Forelimb muscle (tissue), 1 donor: ENCODE results near the gene KLK1. TPM values are rescaled to one million over a fixed set of nuclear protein-coding genes. Genes with fewer than 3 reads are reported as not detected.

Source experiments
- DNase-seq: peaks from one replicate; pipeline ENCODE4 v3.0.0-alpha.2; 2013; ENCODE audit warnings: low read depth
- polyA plus RNA-seq: library from polyadenylated mRNA; unstranded; fragments of 120-200 nt; gene quantifications from one replicate; pipeline ENCODE4 v1.2.1, GENCODE V29; 2013; ENCODE audit not compliant: insufficient read length

Gene KLK1
- polyA plus RNA-seq, 1 donor, result 0.56 TPM

DNA sequence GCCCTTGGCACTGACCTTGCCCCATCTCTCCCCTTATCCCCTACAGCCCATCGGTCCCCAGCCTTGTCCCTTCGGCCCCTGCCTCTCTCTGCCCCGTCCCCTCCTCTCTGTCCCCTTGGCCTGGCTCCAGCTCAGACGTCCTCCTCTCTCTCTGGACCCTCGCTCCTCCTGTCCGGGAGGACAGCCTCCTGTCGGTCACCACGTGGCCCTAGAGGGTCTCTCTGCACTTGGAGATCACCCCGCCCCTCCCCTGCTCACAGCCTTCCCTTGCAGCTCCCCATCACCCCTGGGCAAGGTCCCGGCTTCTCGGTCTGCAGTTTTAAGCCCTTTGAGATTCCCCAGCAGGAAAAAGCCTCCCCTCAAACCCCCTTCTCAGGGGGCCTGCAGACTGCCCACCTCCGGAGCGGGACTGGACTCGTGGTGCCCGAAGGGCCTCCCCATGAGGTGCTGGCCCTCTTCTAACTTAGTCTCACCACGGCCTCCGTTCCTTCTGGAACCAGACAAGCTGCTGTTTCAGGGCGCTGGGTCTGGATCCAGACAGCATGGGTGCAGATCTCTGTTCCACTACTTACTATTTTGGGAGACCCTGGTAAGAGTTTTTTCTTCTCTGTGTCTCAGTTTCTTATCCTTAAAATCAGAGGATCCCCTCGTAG, 13.1 kb upstream of the KLK1 start:
- no peak for DNase-seq

DNA sequence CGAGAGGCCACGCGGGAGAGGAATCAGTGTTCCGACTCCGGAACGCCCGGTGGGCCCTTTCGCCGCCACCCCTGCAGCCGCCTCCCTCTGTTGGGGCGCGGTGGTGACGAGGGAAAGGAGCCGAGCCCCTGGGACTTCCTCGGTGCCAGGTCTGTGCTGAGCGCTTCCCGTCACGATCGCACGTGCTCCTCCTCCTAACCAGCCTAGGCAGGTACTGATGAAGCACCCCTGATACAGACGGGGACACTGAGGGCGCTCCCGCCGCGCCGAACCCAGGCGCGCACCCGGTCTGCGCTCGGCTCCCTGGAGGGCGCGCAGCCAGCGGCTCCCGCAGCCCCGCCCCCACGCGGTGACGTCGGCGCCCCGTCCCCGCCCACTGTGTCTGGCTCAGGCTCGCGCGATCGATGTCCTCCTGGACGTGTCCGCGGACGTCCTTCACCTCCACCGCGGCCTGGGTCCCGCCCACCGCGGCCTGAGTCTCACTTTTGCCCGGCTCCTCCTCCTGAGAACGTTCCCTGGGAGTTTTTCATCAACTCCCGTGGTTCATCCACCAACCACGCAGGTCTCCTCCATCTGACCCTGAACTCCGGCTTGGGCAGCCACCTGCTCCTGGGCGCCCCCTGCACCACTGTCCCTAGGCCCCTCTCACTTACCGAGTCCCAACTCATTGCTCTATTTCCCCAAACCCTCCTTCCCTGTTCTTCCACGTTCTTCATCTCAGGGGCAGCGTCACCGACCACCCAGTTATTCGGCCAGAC, 12.4 kb upstream of the KLK1 start:
- no peak for DNase-seq

DNA sequence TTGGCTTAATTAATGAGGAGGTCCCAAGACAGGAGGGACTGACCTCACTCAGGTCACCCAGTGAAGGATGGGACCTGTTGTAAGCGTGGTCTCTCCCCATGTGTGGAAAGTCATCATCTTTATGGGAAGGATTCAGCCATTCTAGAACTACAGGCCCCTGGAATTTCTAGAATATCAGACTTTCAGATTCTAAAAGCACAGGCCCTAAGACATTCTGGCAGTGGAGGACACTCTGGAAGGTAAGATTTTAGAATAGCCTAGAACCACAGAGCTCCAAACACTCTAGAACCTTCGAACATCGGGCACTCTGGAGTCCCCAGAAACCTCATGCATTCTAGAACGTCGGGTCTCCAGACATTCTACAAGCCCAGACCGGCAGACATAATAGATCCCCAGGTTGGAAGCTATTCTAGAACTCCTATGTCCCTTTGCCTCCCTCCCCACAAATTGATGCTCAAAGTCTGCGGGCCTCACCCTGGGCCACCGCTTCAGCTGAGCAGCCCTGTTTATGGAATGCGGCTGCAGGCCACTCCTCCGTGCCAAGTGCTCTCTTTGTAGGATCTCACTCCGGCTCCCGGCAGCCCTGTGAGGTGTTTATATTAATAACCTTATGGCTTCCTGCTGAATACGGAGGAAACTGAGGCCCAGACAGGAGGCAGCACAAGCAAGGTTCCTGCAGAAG, 11.7 kb upstream of the KLK1 start:
- no peak for DNase-seq

DNA sequence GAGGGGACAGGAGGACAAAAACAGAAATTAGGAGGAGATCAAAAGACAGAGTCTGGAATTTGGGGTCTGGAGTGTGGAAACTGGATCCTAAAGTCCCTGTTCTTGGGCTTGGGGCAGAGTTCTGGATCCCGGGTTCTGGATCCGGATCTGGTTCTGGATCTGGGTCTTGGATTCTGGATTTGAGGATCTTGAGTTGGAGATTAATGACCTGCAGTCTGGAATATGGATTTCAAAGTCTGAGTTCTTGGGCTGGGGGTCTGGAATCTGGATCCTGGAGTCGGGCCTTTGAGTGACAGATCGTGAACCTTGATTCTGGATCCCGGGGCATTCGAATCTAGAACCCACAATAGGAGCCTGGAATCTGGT, 10.2 kb upstream of the KLK1 start:
- DNase-seq, result no peak

DNA sequence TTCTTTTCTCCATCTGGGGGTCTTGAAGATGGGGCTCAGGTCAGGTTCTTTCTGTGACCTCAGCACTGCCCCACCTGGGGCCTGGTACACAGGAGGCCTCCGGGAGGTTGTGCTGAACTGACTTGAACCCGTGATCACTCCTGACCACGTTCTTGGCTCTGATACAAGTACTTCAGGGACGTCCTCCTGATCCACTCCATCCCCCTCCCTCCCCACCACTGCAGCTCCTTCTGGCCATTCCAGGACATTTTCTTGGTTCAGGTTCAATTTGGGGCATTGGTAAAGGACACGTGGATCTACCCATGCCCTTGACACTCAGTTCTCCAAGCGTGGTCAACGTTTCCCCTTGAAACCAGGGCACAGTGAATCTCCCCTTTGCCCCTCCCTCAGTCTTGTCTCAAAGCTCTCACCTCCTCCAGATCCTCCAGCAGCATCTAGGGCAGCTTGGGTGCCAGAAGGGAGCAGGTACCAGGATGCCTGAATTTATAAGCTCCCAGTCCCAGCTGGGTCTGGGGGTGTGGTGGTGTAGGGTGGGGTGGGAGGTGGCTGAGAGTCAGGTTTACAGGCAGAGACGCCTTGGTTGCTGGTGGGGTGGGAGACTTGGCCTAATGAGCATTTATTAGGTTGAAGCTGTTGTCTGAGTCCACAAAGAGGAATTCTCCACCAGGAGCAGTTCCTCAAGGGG, 9.7 kb upstream of the KLK1 start, which contains the start of gene KLK15:
TSS of gene KLK15 (minus strand) at position 458 of the 685 bp plus-strand sequence. CDS start 2,082 bp downstream, outside the sequence.
- DNase-seq, result no peak

DNA sequence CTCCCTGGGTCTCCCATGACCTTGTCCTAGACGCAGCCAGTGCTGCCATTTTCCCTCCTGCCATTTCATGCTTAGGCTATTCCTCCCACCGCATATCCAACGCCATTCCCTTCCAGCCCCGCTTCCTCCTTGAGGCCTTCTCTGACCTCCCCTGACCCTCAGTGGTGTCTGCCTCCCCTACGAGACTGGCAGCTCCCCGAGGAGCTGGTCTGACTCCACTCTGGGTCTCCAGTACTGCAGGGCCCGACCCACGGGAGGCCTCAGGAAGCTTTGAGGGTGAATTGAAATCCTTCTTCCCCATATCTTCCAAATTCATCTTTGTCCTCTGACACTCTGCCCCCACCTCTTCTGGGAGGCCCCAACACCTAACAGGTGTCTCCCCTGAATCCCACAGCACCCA, 9.1 kb upstream of the KLK1 start:
- no peak for DNase-seq

DNA sequence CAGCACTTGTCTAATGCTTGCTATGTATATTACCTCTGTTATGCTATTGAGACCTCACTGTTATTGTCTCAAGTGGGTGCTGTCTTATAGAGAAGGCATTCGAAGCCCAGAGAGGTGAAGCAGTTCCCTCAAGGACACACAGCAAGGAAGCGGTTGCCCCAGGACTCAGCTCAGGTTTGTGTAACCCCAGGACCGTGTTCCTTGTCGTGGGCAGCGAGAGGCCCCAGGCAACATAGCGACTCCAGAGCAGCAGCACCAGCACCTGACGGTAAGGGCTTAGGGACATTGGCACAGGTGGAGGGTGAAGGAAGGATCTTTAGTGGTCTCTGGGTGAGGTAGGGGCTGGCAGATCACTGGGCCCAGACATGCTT, 7.4 kb upstream of the KLK1 start:
- no peak for DNase-seq

DNA sequence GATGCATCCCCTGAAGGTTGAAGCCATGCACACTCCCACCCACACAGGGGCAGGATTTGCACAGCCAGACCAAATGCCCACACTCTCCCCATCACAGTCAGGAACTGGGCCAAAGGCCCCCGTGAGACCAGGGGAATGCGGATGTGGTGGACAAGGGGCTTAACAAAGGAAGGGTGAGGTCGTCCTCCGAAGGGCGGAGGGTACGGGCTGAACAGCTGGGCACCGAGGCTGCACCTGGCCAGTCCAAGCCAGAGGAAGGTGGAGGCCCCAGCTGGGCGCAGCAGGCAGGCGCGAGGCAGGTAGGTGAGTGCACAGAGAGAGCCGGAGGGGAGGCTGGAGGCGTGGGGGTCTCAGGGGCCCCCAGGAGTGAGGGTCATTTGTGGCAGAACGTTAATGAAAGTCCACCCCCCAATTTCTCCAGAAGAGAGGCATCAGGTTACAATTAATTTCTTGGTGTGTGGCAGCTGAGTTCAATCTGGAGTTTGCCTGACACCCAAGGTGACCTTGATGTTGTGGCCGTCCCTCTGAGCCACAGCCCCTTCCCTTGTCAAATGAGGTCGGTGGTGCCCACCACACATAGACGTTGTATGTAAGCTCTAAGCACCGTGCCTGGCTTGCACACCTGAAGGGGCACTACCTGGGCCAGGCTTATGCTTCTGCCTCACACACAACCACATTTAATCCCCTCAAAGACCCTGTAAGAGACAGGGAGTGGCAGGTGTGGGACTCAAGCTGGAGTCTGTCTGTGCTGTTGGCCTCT, 6.9 kb upstream of the KLK1 start:
- DNase-seq, result no peak

DNA sequence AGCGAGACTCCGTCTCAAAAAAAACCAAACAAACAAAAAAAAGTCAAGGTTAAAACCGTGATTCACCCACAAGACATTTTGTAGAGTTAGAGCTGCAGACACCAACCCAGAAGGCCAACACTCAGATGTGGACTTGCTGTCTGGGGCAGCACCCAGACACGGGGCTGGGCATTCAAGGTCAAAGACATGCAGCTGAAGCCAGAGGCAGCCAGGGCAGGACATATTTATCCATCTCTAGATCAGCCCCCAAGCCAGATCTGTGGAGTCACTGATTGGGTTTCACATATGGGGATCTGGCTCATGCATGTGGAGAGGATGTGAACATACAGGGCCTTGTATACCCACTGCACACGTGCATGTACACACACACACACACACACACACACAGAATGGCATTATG, 6.2 kb upstream of the KLK1 start:
- no peak for DNase-seq

DNA sequence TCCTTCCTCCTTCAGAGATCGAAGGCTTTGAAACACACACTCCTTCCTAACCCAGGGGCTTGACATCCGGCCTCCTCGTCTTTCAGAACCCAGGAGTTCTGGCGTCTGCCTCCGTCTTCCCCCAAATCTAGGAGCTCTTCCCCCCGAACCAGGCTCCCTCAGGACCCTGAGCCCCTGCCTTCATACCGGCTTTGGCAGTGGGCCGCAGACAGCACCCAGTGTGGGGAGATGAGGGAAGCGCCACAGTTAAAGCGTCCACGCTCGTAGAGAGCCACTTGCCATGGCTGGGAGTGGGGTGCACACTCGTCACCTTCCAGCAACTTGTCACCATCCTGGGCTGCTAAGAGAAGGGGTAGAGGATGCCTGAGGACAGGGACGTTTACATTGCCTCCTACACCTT, 3.9 kb upstream of the KLK1 start:
- no peak for DNase-seq

DNA sequence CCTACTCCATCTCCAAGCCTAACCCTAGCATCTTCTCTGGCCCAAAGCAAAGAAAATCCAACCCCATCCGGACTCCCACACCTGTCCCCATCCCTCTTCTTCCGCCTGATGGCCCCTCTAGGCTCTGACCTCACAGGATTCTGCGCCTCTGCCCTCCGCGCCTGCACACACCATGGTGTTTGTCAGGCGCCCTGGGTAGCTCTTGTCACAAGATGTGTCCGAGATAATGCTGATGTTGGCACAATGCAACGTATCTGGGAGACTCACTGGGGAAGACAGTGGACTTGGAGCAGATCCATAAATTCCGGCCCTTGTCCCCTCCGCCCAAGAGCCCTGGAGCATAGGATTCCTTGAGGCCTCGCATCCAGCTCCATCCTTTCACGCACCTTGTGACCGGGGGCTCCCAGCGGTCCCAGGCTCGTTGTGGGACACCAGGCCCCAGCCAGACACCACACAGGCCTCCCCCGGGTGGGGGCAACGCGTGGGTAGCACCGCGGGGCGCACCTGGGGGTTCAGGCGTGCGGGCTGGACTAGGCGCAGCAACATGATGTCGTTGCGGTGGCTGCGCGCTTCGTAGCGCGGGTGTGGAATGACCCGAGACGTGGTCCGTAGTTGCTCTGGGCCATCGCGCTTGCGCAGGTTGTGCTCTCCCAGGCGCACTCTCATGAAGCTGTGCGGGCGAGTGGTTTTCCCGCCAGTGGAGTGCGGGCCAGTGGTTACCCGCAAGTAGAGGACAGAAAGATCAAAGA, 3.1 kb upstream of the KLK1 start:
- DNase-seq, result no peak

DNA sequence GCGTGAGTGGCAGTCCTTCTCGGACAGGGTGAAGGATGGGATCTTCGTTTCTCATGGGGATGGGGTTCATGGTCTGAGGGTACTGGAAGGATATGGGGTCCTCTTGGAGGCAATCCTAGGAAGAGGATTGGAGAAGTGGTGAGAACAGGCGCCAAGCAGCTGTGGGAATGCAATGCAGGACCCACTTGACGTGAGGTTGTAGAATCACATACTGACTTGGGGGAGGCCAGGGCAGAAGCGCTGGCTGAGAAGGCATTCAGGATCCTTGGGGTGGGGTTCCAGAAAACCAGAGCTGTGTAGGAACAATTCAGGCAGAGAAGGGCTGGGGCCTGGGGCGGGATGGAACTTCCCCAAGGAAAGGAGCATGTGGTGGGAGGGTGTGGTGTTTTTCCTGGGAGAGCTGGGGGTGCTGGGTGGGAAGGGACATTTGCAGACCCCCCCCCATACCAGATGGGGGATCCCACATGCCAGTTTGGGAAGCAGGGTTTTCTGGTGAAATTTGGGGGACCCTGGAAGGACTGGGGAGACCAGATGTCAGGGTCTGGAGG, 852 bp downstream of the KLK1 start:
- DNase-seq, result no peak

DNA sequence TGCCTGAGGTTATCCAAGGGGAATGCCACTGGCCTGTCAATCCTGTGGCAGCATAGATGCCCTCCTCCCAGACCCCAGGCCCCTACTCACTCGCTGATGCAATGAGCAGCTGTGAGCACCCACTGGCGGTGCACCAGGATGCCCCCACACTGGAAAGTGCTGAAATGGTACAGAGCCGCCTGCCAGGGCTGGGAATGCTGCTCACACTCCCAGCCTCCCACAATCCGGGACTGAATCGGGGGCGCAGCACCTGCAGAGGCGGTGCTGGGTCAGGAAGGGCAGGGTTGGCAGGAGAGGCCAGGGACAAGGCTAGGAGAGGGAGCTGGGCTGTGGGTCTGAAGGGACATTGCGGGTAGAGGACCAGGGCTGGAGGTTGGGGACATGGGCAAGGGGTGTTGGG, 2.0 kb downstream of the KLK1 start:
- no peak for DNase-seq

DNA sequence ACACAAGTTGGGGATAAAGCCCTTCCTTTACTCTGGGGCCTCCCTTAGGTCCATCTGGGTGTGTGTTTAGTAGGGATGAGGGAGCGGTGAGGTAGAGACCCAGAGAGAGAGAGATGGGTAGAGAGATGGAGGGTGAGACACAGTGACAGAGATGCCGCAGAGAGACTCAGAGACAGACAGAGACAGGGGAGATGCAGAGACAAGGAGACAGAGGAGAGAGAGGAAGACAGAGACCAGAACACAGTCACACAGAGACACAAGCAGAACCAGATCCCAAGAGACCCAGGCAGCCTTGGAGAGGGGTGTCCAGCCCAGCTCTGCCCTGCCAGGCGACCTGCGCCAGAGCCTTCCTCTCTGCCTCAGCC, 2.4 kb downstream of the KLK1 start:
- no peak for DNase-seq

DNA sequence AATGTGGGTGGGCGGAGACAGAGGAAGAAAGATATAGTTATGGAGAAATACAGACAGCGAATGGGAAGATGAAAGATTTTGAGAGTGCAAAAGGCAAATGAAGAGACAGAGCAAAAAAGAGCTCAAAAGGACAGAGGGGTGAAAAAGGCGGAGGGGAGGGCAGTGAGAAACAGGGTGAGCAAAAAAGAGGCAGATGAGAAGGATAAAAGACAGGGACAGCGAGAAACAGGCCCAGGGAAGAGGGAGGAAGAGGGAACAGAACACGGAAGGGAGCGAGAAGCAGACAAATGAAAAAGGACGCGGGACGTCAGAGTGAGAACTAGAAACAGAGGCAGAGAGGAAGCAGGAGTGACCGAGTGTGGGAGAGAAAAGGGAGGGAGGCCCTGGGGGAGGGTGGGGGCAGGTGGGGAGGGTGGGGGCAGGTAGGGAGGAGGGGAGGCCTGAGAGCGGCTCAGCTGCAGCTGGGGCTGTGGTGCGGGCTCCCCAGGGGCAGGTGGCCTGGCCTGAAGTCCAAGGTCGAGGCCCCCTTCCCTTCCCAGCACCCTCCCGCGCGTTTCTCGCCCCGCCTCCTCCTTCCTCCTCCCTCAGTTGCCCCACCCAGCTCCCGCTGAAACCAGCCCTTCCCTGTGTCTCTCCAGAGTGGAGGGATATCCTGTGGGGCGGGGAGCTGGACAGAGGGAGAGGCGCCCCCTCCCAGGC, 2.9 kb downstream of the KLK1 start:
- no peak for DNase-seq

DNA sequence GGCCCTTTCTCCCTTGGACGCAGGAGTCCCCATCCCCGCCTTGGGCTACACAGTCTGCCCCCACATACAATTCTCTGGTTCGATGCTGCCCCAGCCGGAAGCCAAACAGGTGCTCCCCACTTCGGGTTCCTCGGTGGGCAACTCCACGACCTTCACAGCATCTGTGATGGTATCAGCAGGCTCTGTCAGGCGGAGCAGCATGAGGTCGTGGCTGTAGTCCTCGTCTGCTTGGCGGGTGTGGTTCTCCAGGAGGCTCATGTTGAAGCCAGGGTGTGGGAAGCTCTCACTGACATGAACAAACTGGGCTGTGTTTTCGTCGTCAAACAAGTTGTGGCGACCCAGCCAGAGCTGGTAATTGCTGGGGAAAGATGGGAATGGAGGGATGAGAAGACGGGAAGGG, 3.5 kb downstream of the KLK1 start:
- no peak for DNase-seq

DNA sequence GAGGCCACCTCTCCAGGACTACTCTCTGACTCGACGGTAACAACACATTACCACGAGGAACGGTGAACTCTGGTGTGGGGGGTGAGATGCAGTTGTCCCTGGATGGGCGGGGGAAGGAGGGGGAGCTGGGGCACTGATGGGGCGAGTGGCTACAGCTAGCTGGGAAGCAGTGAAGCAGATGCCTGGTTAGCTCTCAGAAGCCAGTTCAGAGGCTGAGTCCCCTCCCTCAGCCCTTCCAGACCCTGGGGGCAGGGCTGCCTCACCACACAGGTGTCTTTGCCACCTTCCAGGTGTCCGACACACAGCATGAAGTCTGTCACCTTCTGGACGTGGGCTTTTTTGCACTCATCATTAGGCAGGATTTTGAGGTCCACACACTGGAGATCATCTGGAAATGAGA, 4.0 kb downstream of the KLK1 start:
- DNase-seq, result no peak

DNA sequence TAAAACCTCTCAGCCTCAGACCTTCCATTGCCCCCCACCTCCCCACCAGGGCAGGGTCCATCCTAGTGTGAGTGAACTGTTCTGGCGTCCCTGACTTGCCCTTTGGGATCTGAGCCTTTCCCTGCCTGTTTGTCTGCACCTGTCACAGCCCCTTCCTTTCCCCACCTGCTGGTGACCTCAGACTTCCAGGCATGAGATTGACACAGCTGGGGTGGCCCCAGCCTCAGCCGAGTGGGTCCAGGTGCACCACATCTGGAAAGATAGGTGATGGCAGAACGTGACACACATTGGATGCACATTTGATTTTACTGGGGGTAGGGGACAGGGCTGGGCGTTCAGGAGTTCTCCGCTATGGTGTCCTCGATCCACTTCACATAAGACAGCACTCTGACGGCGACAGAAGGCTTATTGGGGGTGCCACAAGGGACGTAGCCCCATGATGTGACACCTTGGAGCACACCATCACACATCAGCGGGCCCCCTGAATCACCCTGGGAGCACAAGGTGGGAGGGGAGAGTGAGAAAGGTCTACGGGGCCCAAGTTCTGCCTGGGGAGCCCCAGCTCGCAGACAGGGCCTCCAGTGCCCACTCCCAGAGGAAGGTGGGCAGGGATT, 4.6 kb downstream of the KLK1 start:
- no peak for DNase-seq

DNA sequence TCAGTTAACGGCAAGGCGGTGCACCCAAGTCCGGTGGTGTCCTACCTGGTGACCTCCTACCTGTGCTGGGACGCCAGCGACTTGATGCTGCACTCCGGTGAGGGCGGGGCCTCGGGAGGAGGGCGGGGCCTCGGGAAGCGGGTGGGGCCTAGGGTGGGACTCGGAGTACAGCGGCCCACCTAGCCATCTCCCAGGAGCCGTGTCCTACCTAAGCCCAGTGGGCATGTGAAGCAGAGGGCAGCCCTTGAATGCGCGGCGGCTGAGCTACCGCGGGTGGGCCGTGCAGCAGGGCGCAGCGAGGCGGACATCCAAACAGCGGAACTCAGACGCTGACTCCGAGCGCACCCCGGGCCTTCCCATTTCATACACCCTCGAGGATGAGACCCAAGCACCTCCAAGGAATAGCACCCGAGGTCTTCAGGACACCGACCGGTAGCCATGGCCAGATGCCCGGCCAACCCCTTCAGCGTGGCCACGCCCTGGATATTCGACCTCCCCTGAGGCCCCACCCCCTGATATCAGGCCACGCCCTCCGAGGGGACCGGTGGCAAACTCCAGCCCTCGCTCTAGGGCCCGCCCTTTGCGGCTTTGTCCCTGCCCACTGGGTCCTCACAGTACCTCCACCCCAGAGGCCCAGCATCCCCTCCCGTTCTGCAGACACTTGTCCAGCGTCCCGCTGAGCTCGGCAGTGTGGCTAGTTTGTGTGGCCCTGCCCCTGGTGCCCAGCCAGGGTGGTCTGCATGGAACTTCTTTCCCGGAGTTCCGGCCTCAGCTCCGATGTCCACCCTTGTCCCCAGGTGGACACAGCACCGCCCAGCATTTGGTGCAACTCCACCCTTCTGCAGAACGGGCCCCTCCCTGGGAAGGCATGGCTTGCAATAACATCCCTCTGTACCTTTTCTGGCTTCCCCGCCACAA, 5.4 kb downstream of the KLK1 start:
- DNase-seq, result no peak
